ENCODE measurements around the gene FBXL19. TPM values are rescaled to one million over a fixed set of nuclear protein-coding genes. Genes with fewer than 3 reads are reported as not detected.

FBXL19 gene
- total RNA-seq, 1 experiment from 2014 or later = 70.8 TPM

GRCh38 chr16:30976486-30976885 lies 53.1 kb downstream of the FBXL19 start:
- BruUV-seq (replicated peaks) = no TSS peak
- CTCF ChIA-PET = no interaction called here
- Histone ChIP-seq H4K20me1 (ENCODE audit: insufficient read depth) (peaks cover 11% of the 10 kb centered on the region; the same call in 1 of the 2 replicates), H2AFZ (no peak overlapping the region), H3K4me2 (no peak overlapping the region), H3K27ac (no peak overlapping the region), H3K36me3 (ENCODE audit: low read depth) (peaks cover 13% of the 10 kb centered on the region), H3K79me2 (ENCODE audit: low read depth) (no peaks in the 10 kb centered on the region), H3K4me1 (replicated peaks; ENCODE audit: insufficient read depth) (no peaks in the 10 kb centered on the region), H3K4me3 (no peak overlapping the region), H3F3A (ENCODE audit: insufficient read depth, low read depth) (peaks cover 4% of the 10 kb centered on the region; the same call in 1 of the 2 replicates), H3K9me2 (ENCODE audit: insufficient read depth) (no peaks in the 10 kb centered on the region), H3K9me3 (ENCODE audit: insufficient read depth, low read depth) (no peaks in the 10 kb centered on the region), H3K27me3 (ENCODE audit: insufficient read depth, low read depth) (no peaks in the 10 kb centered on the region)
- intact Hi-C loops (cut with micrococcal nuclease; ENCODE audit: unreplicated experiment) = no loop called here
- no peak for TF ChIP-seq EZH2 (IDR thresholded peaks at IDR 0.05; ENCODE audit: low read depth)
- TF ChIP-seq, protein P1, sequence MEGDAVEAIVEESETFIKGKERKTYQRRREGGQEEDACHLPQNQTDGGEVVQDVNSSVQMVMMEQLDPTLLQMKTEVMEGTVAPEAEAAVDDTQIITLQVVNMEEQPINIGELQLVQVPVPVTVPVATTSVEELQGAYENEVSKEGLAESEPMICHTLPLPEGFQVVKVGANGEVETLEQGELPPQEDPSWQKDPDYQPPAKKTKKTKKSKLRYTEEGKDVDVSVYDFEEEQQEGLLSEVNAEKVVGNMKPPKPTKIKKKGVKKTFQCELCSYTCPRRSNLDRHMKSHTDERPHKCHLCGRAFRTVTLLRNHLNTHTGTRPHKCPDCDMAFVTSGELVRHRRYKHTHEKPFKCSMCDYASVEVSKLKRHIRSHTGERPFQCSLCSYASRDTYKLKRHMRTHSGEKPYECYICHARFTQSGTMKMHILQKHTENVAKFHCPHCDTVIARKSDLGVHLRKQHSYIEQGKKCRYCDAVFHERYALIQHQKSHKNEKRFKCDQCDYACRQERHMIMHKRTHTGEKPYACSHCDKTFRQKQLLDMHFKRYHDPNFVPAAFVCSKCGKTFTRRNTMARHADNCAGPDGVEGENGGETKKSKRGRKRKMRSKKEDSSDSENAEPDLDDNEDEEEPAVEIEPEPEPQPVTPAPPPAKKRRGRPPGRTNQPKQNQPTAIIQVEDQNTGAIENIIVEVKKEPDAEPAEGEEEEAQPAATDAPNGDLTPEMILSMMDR (conservative IDR thresholded peaks at IDR 0.05) = no peak
- DNase-seq = no peak
- POLR2A ChIA-PET (ENCODE audit: unreplicated experiment) = no interaction called here

- peaks cover 11% of the 10 kb centered on the region; the same call in 1 of the 2 replicates for H4K20me1 ChIP-seq (ENCODE audit: insufficient read depth)
- TF ChIP-seq, protein P1 (conservative IDR thresholded peaks at IDR 0.05) = peak; percentile 54
- TF ChIP-seq EZH2 (IDR thresholded peaks at IDR 0.05; ENCODE audit: low read depth) = no peak
- H3F3A ChIP-seq (ENCODE audit: insufficient read depth, low read depth) = peaks cover 6% of the 10 kb centered on the region; the same call in 1 of the 2 replicates
- peaks cover 6% of the 10 kb centered on the region; the same call in 1 of the 2 replicates for H3K36me3 ChIP-seq (ENCODE audit: low read depth)
- H3K4me3 ChIP-seq = no peak overlapping the region
- no peaks in the 10 kb centered on the region for H3K27me3 ChIP-seq (ENCODE audit: insufficient read depth, low read depth)
- ChIA-PET CTCF (interaction anchor here (0.5 to 0.7 kb wide), 2 partner anchors 46 to 479 kb away, joined by 6 to 9 read pairs; no protein-coding TSS in a partner anchor), POLR2A (ENCODE audit: unreplicated experiment) (interaction anchor here (0.6 kb wide), 1 partner anchor 164 kb away, joined by 6 read pairs; no protein-coding TSS in a partner anchor)
- H3K9me2 ChIP-seq (ENCODE audit: insufficient read depth) = no peaks in the 10 kb centered on the region
- no peak overlapping the region for H3K4me2 ChIP-seq
- peak in 1 of 2 experiments; percentile 21 for DNase-seq
- no peak overlapping the region for H3K27ac ChIP-seq
- H3K9me3 ChIP-seq (ENCODE audit: insufficient read depth, low read depth) = no peaks in the 10 kb centered on the region
- no peaks in the 10 kb centered on the region for H3K79me2 ChIP-seq (ENCODE audit: low read depth)
- no TSS peak for BruUV-seq (replicated peaks)
- intact Hi-C loops (cut with micrococcal nuclease; ENCODE audit: unreplicated experiment) = no loop called here
- no peaks in the 10 kb centered on the region for H3K4me1 ChIP-seq (replicated peaks; ENCODE audit: insufficient read depth)
- no peak overlapping the region for H2AFZ ChIP-seq
Measured at GRCh38 chr16:30977502-30977901, 54.1 kb downstream of the FBXL19 start.

- Histone ChIP-seq H2AFZ (no peak overlapping the region), H3K79me2 (ENCODE audit: low read depth) (no peaks in the 10 kb centered on the region), H3K36me3 (ENCODE audit: low read depth) (peaks cover 7% of the 10 kb centered on the region; the same call in 1 of the 2 replicates), H3K27me3 (ENCODE audit: insufficient read depth, low read depth) (no peaks in the 10 kb centered on the region), H3K4me1 (replicated peaks; ENCODE audit: insufficient read depth) (no peaks in the 10 kb centered on the region), H3K27ac (no peak overlapping the region), H3K9me2 (ENCODE audit: insufficient read depth) (no peaks in the 10 kb centered on the region), H3K4me2 (no peak overlapping the region), H3K9me3 (ENCODE audit: insufficient read depth, low read depth) (no peaks in the 10 kb centered on the region), H3K4me3 (no peak overlapping the region), H4K20me1 (ENCODE audit: insufficient read depth) (peaks cover 11% of the 10 kb centered on the region), H3F3A (ENCODE audit: insufficient read depth, low read depth) (peaks cover 23% of the 10 kb centered on the region; the same call in 1 of the 2 replicates)
- peak in 1 of 2 experiments; percentile 21 for DNase-seq
- intact Hi-C loops (cut with micrococcal nuclease; ENCODE audit: unreplicated experiment) = no loop called here
- no TSS peak for BruUV-seq (replicated peaks)
- TF ChIP-seq EZH2 (IDR thresholded peaks at IDR 0.05; ENCODE audit: low read depth) = no peak
- TF ChIP-seq, protein P1 (conservative IDR thresholded peaks at IDR 0.05) = no peak
- CTCF ChIA-PET = interaction anchor here (0.7 kb wide), 1 partner anchor 90 kb away, joined by 3 read pairs; no protein-coding TSS in a partner anchor
- POLR2A ChIA-PET (ENCODE audit: unreplicated experiment) = no interaction called here
Measured at GRCh38 chr16:30979170-30980022, 56.0 kb downstream of the FBXL19 start.
